Neural progenitor cell (in vitro differentiated cells): ENCODE results near the gene TLE6. TPM values are rescaled to one million over a fixed set of nuclear protein-coding genes. Genes with fewer than 3 reads are reported as not detected.
A peak's percentile ranks its signal among the peaks of the same experiment; 100 is the strongest.

Source experiments
- DNase-seq: peaks from one replicate; pipeline ENCODE4 v3.0.0-alpha.2; 2016; ENCODE audit warnings: low spot score
- H2AFZ ChIP-seq: fragments of 200-600 bp; sonication (generic); replicated peaks from 2 replicates; pipeline ENCODE4 v1.6.1; 2016; ENCODE audit warnings: antibody characterized with exemption
- H3F3A ChIP-seq: fragments of 200-600 bp; sonication (generic); 2 replicates; pipeline ENCODE4 v1.6.1; 2016; ENCODE audit warnings: antibody characterized with exemption, low read depth
- H3K27ac ChIP-seq: fragments of 200-600 bp; sonication (generic); 2 replicates; pipeline ENCODE4 v1.5.1; 2016; ENCODE audit warnings: mild to moderate bottlenecking
- H3K27me3 ChIP-seq: fragments of 200-600 bp; sonication (generic); 2 replicates; pipeline ENCODE4 v1.6.1; 2016; ENCODE audit warnings: mild to moderate bottlenecking, moderate library complexity
- H3K36me3 ChIP-seq: fragments of 200-600 bp; sonication (generic); 2 replicates; pipeline ENCODE4 v1.5.1; 2016
- H3K4me1 ChIP-seq: fragments of 200-600 bp; sonication (generic); 2 replicates; pipeline ENCODE4 v1.6.1; 2016; ENCODE audit warnings: mixed run types
- H3K4me2 ChIP-seq: fragments of 200-600 bp; sonication (generic); 2 replicates; pipeline ENCODE4 v1.6.1; 2016
- H3K4me3 ChIP-seq: fragments of 200-600 bp; sonication (generic); 2 replicates; pipeline ENCODE4 v1.5.1; 2016
- H3K79me2 ChIP-seq: fragments of 200-600 bp; sonication (generic); 2 replicates; pipeline ENCODE4 v1.6.1; 2016; ENCODE audit warnings: low read depth
- H3K9ac ChIP-seq: fragments of 200-600 bp; sonication (generic); 2 replicates; pipeline ENCODE4 v1.6.1; 2016
- H3K9me3 ChIP-seq: fragments of 200-600 bp; sonication (generic); 2 replicates; pipeline ENCODE4 v1.5.1; 2016; ENCODE audit warnings: low read depth
- H4K20me1 ChIP-seq: fragments of 200-600 bp; sonication (generic); 2 replicates; pipeline ENCODE4 v1.6.1; 2016; ENCODE audit warnings: low read depth
- H3K27ac Mint-ChIP-seq: 3 replicates; pipeline ENCODE4 v1.8.0; 2021; ENCODE audit warnings: mixed read lengths
- H3K27me3 Mint-ChIP-seq: 2 replicates; pipeline ENCODE4 v1.8.0; 2022; ENCODE audit warnings: low read depth, mild to moderate bottlenecking, inconsistent platforms, moderate library complexity, mixed read lengths; ENCODE audit not compliant: insufficient read depth
- H3K36me3 Mint-ChIP-seq: 3 replicates; pipeline ENCODE4 v1.8.0; 2021; ENCODE audit warnings: mixed read lengths
- H3K4me1 Mint-ChIP-seq: 3 replicates; pipeline ENCODE4 v1.8.0; 2021; ENCODE audit warnings: mixed read lengths
- H3K4me3 Mint-ChIP-seq: 3 replicates; pipeline ENCODE4 v1.8.0; 2021; ENCODE audit warnings: mild to moderate bottlenecking, moderate library complexity, mixed read lengths
- H3K9me3 Mint-ChIP-seq: 3 replicates; pipeline ENCODE4 v1.8.0; 2020; ENCODE audit warnings: mixed read lengths
- EZH2 ChIP-seq: fragments of 200-600 bp; sonication (generic); IDR thresholded peaks from 2 replicates; pipeline ENCODE4 v1.6.1; 2017; ENCODE audit warnings: antibody characterized with exemption, mild to moderate bottlenecking, moderate library complexity
- EZH2phosphoT487 ChIP-seq: fragments of 200-600 bp; sonication (generic); IDR thresholded peaks from 2 replicates; pipeline ENCODE4 v1.6.1; 2017; ENCODE audit warnings: antibody characterized with exemption
- total RNA-seq: library from RNA; depleted of rRNA; stranded (reverse); fragments of >200 nt; gene quantifications from 2 replicates; pipeline ENCODE4 v1.2.3, GENCODE V29; 2015; ENCODE audit warnings: low replicate concordance
- TF ChIP-seq, protein P1 (sequence below): fragments of 200-600 bp; sonication (generic); IDR thresholded peaks from 2 replicates; pipeline ENCODE4 v1.5.1; 2017; ENCODE audit warnings: antibody characterized with exemption, mild to moderate bottlenecking

Gene TLE6
- total RNA-seq, 1 donor from 2014 or later = 0.22 TPM

DNA sequence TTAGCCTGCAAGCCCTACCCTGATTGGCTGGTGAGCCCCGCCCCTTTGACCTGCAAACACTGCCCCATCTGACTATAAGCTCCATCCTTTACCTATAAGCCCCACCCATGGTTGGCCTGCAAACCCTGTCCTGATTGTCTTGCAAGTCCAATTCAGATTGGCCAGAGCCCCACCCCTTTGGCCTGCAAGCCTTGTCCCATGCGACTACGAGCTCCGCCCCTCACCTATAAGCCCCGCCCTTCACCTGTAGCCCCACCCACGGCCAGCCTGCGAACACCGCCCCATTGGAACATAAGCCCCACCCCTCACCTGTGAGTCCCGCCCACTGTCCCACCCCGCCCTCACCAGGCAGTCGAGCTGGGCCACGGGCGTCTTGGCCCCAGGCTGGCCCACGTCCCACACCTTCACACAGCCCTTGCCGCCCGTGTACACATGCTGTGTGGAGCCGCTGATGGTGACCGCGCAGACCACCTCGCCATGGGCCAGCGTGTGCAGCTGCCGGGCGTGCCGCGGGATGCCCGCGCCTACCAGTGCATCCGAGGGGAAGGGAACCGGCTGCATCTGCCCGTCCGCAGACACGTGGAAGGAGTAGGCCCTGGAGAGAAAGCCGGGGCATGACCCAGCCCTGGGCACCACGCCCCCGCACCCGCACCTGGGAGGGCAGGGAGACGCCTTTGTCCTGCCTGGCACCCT is 28.9 kb downstream of the TLE6 start:
- no peaks in the 10 kb centered on the region for H3K27me3 ChIP-seq
- H3K27ac ChIP-seq = no peak overlapping the region
- H2AFZ ChIP-seq = no peak overlapping the region
- no peaks in the 10 kb centered on the region for H4K20me1 ChIP-seq
- no peak overlapping the region for H3K9ac ChIP-seq
- DNase-seq = no peak
- no peaks in the 10 kb centered on the region for H3K9me3 Mint-ChIP-seq
- no peaks in the 10 kb centered on the region for H3K4me1 ChIP-seq
- H3K36me3 ChIP-seq = no peaks in the 10 kb centered on the region
- H3F3A ChIP-seq = no peaks in the 10 kb centered on the region
- no peak for TF ChIP-seq EZH2phosphoT487
- TF ChIP-seq, protein P1, sequence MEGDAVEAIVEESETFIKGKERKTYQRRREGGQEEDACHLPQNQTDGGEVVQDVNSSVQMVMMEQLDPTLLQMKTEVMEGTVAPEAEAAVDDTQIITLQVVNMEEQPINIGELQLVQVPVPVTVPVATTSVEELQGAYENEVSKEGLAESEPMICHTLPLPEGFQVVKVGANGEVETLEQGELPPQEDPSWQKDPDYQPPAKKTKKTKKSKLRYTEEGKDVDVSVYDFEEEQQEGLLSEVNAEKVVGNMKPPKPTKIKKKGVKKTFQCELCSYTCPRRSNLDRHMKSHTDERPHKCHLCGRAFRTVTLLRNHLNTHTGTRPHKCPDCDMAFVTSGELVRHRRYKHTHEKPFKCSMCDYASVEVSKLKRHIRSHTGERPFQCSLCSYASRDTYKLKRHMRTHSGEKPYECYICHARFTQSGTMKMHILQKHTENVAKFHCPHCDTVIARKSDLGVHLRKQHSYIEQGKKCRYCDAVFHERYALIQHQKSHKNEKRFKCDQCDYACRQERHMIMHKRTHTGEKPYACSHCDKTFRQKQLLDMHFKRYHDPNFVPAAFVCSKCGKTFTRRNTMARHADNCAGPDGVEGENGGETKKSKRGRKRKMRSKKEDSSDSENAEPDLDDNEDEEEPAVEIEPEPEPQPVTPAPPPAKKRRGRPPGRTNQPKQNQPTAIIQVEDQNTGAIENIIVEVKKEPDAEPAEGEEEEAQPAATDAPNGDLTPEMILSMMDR = no peak
- TF ChIP-seq EZH2 = no peak
- peaks cover 6% of the 10 kb centered on the region for H3K4me1 Mint-ChIP-seq
- no peak overlapping the region for H3K4me3 Mint-ChIP-seq
- no peaks in the 10 kb centered on the region for H3K36me3 Mint-ChIP-seq
- H3K27ac Mint-ChIP-seq = no peak overlapping the region
- no peaks in the 10 kb centered on the region for H3K9me3 ChIP-seq
- H3K4me2 ChIP-seq = no peak overlapping the region
- peaks cover 21% of the 10 kb centered on the region for H3K27me3 Mint-ChIP-seq
- H3K79me2 ChIP-seq = no peaks in the 10 kb centered on the region
- no peak overlapping the region for H3K4me3 ChIP-seq

DNA sequence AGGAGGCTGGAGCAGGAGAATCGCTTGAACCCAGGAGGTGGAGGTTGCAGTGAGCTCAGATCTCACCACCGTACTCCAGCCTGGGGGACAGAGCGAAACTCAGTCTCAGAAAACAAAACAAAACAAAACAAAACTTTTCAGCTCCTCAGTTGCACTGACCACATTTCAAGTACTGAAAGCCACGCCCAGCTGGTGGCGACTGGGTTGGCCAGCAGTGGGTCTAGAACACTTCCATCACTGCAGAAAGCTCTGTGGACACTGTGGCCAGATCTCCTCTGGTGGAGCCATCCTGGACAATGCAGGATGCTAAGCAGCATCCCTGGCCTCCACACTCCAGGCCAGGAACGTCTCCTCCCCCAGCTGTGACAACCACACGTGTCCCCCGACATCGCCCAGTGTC is 30.6 kb downstream of the TLE6 start:
- DNase-seq = no peak
- no peak overlapping the region for H3K27ac Mint-ChIP-seq
- no peaks in the 10 kb centered on the region for H3K36me3 Mint-ChIP-seq
- peaks cover 27% of the 10 kb centered on the region for H3K27me3 Mint-ChIP-seq
- Histone ChIP-seq H3K4me3 (no peak overlapping the region), H2AFZ (no peak overlapping the region), H3K36me3 (no peaks in the 10 kb centered on the region), H3K27ac (no peak overlapping the region), H4K20me1 (no peaks in the 10 kb centered on the region), H3K27me3 (no peaks in the 10 kb centered on the region), H3K4me2 (no peak overlapping the region), H3F3A (peaks cover 3% of the 10 kb centered on the region), H3K9me3 (no peaks in the 10 kb centered on the region), H3K9ac (no peak overlapping the region), H3K4me1 (peaks cover 5% of the 10 kb centered on the region), H3K79me2 (no peaks in the 10 kb centered on the region)
- H3K9me3 Mint-ChIP-seq = no peaks in the 10 kb centered on the region
- H3K4me1 Mint-ChIP-seq = peaks cover 14% of the 10 kb centered on the region
- H3K4me3 Mint-ChIP-seq = no peak overlapping the region
- TF ChIP-seq EZH2phosphoT487 = no peak
- TF ChIP-seq EZH2 = no peak
- TF ChIP-seq, protein P1 = no peak

DNA sequence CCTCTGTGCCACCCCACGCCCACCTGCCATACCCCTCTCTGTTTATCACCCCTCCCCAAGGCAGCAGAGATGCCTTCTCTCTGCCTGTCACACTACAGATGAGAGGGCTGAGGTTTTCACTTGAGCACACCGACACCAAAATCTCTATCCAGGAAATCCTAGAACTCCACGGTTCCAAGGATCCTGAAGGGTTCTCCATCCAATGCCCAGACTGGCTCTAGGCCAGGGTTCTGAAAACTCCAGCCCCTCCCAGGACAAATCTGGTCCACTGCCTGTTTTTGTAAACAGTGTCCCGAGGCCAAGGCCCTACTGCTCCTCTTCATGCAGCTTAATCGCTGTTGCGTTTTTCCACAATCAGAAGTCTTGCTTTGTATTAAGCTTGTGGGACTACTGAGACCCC is 31.6 kb downstream of the TLE6 start:
- Histone ChIP-seq H3F3A (peaks cover 14% of the 10 kb centered on the region), H3K79me2 (no peaks in the 10 kb centered on the region), H4K20me1 (no peaks in the 10 kb centered on the region), H3K4me1 (peaks cover 10% of the 10 kb centered on the region), H2AFZ (no peak overlapping the region), H3K9ac (no peak overlapping the region), H3K4me2 (no peak overlapping the region), H3K27me3 (no peaks in the 10 kb centered on the region), H3K9me3 (no peaks in the 10 kb centered on the region), H3K36me3 (no peaks in the 10 kb centered on the region), H3K27ac (no peak overlapping the region), H3K4me3 (no peak overlapping the region)
- no peak for DNase-seq
- no peaks in the 10 kb centered on the region for H3K9me3 Mint-ChIP-seq
- peak overlapping the region; percentile 14 for H3K27ac Mint-ChIP-seq
- H3K4me3 Mint-ChIP-seq = no peak overlapping the region
- H3K36me3 Mint-ChIP-seq = no peaks in the 10 kb centered on the region
- peaks cover 28% of the 10 kb centered on the region for H3K27me3 Mint-ChIP-seq
- TF ChIP-seq EZH2 (no peak), EZH2phosphoT487 (no peak)
- TF ChIP-seq, protein P1 = no peak
- peaks cover 16% of the 10 kb centered on the region for H3K4me1 Mint-ChIP-seq
